Karpas-422 (cell line): Measurements from ENCODE around the gene VTN. TPM values are rescaled to one million over a fixed set of nuclear protein-coding genes. Genes with fewer than 3 reads are reported as not detected.

Experiments
- DNase-seq: peaks from one replicate; pipeline ENCODE4 v3.0.0-alpha.2; 2015
- H2AFZ ChIP-seq: fragments of 200-600 bp; sonication (generic); 2 replicates; pipeline ENCODE4 v1.6.1; 2014; ENCODE audit warnings: antibody characterized with exemption, low read length, mixed read lengths
- H3K27ac ChIP-seq: fragments of 200-600 bp; sonication (generic); 2 replicates; pipeline ENCODE4 v1.5.1; 2014; ENCODE audit warnings: mild to moderate bottlenecking, low read length, moderate library complexity
- H3K27me3 ChIP-seq: fragments of 200-600 bp; sonication (generic); 2 replicates; pipeline ENCODE4 v1.6.1; 2014; ENCODE audit warnings: low read length, mixed read lengths
- H3K36me3 ChIP-seq: fragments of 200-600 bp; sonication (generic); 2 replicates; pipeline ENCODE4 v1.6.1; 2014; ENCODE audit warnings: low read length, mixed read lengths; ENCODE audit not compliant: insufficient read depth
- H3K4me1 ChIP-seq: fragments of 200-600 bp; sonication (generic); 2 replicates; pipeline ENCODE4 v1.6.1; 2014; ENCODE audit warnings: mild to moderate bottlenecking, low read length, mixed read lengths
- H3K4me2 ChIP-seq: fragments of 200-600 bp; sonication (generic); 2 replicates; pipeline ENCODE4 v1.6.1; 2014; ENCODE audit warnings: low read length, low read depth, mild to moderate bottlenecking; ENCODE audit not compliant: poor library complexity, severe bottlenecking
- H3K4me3 ChIP-seq: fragments of 200-600 bp; sonication (generic); 2 replicates; pipeline ENCODE4 v1.5.1; 2014; ENCODE audit warnings: mild to moderate bottlenecking, antibody characterized with exemption, low read length, mixed read lengths
- H3K79me2 ChIP-seq: fragments of 200-600 bp; sonication (generic); 2 replicates; pipeline ENCODE4 v1.6.1; 2014; ENCODE audit warnings: mild to moderate bottlenecking, low read length, mixed read lengths
- H3K9ac ChIP-seq: fragments of 200-600 bp; sonication (generic); 2 replicates; pipeline ENCODE4 v1.6.0; 2014; ENCODE audit warnings: low read length
- H3K9me2 ChIP-seq: fragments of 200-600 bp; sonication (generic), shearing (Covaris generic); replicated peaks from 2 replicates; pipeline ENCODE4 v1.6.0; 2014; ENCODE audit warnings: mild to moderate bottlenecking, low read length, moderate library complexity; ENCODE audit not compliant: insufficient read depth
- H3K9me3 ChIP-seq: fragments of 300-700, 200-600 bp; sonication (generic); 2 replicates; pipeline ENCODE4 v1.6.1; 2014; ENCODE audit warnings: low read length, mixed read lengths
- H4K20me1 ChIP-seq: fragments of 200-600 bp; sonication (generic); 2 replicates; pipeline ENCODE4 v1.6.1; 2014; ENCODE audit warnings: mild to moderate bottlenecking, antibody characterized with exemption, low read length, low read depth; ENCODE audit not compliant: insufficient read depth
- total RNA-seq: library from RNA; depleted of rRNA; stranded (reverse); fragments of >200 nt; shearing (Covaris generic); gene quantifications from 2 replicates; pipeline ENCODE4 v1.2.3, GENCODE V29; 2014; ENCODE audit warnings: low replicate concordance

The VTN gene
- total RNA-seq, 1 experiment from 2014 or later: 4.2 TPM

DNA sequence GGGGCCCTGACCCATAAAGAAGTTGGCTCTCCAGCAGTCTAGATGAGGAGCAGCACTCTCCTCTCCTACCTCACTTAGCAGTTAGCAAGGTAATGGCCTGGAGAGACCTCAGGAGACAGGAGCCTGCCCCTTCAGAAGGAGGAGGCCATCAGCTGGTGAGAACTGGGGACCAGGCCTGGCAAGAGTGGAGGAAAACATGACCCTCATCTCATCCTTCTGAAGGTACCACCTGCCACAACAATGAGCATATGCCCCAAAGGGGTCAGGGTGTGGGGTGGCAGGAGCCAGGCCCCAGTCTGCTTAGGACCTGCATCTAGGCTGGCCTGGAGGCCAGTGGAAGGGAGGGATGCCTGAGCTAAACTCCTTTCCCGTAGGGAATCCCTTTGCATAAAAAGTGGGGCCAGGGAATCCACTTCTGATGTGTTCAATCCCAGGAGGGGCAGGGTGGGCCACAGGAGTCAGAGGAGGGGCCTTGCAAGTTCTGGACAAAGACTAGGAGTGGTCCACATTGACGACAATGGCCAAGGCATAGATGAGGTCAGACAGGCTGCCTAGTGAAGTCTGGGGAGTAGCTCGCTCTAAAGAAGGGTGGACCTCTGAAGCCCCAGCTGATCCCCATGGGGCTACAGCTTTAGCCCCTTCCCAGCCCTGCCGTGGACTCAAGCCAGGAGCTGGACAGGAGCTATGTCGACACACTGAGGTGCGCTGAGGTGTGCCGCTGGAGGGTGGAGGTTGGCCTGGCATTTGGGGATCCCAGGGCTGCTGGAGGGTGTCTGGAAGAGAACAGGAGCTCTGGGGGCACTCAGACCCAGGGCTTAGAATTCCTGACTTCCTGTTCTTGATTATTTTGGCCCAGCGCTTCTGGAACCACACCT lies 6.1 kb downstream of the VTN start:
- H3K79me2 ChIP-seq: peaks cover 5% of the 10 kb centered on the region
- H3K9ac ChIP-seq: no peak overlapping the region
- no peak for DNase-seq
- no peaks in the 10 kb centered on the region for H4K20me1 ChIP-seq
- peaks cover 21% of the 10 kb centered on the region for H3K36me3 ChIP-seq
- H3K27me3 ChIP-seq: no peaks in the 10 kb centered on the region
- H3K4me1 ChIP-seq: peaks cover 1% of the 10 kb centered on the region
- H3K4me2 ChIP-seq: no peak overlapping the region
- H2AFZ ChIP-seq: no peak overlapping the region
- no peaks in the 10 kb centered on the region for H3K9me2 ChIP-seq
- H3K9me3 ChIP-seq: no peaks in the 10 kb centered on the region
- H3K4me3 ChIP-seq: no peak overlapping the region
- H3K27ac ChIP-seq: no peak overlapping the region

DNA sequence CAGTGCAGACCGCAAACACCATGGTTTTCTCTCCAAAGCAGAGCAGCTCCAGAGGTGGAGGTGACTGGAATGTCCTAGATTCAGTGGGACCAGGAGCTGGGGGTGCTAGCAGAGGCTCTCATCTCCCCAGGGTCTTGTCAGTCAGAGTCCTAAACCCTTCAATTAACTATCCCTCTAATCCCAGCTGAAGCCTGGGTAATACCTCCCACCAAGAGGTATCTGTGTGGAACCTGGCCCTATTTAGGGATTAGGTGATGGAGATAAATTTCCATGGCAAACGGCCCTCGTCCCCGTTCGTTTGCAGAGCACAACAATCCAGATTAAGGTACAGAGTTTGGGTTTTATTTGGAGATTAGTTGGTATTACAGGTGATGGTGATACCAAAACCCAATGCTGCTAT lies 6.9 kb downstream of the VTN start:
- H3K36me3 ChIP-seq: peaks cover 21% of the 10 kb centered on the region
- H2AFZ ChIP-seq: no peak overlapping the region
- DNase-seq: no peak
- H3K9me2 ChIP-seq: no peaks in the 10 kb centered on the region
- no peaks in the 10 kb centered on the region for H4K20me1 ChIP-seq
- H3K9ac ChIP-seq: no peak overlapping the region
- peaks cover 9% of the 10 kb centered on the region for H3K4me1 ChIP-seq
- peaks cover 14% of the 10 kb centered on the region for H3K79me2 ChIP-seq
- no peaks in the 10 kb centered on the region for H3K27me3 ChIP-seq
- H3K4me2 ChIP-seq: no peak overlapping the region
- no peak overlapping the region for H3K27ac ChIP-seq
- no peaks in the 10 kb centered on the region for H3K9me3 ChIP-seq
- no peak overlapping the region for H3K4me3 ChIP-seq

DNA sequence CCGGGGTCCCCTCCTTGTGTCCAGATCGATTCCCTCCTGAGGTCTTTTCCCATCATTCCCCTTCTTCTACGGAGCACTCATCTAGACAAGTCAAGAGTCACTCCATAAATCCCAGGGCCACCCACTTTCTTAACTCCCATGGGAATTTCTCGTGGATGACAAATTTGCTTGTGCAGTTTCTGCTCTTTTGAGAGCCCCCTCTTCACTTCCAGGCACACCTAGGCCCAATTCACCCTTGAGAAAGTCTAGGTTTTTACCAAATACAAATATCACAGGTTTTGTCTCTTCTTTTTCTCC lies 12.3 kb downstream of the VTN start:
- peaks cover 41% of the 10 kb centered on the region; the same call in 1 of the 2 replicates for H3K36me3 ChIP-seq
- DNase-seq: peak; percentile 71

DNA sequence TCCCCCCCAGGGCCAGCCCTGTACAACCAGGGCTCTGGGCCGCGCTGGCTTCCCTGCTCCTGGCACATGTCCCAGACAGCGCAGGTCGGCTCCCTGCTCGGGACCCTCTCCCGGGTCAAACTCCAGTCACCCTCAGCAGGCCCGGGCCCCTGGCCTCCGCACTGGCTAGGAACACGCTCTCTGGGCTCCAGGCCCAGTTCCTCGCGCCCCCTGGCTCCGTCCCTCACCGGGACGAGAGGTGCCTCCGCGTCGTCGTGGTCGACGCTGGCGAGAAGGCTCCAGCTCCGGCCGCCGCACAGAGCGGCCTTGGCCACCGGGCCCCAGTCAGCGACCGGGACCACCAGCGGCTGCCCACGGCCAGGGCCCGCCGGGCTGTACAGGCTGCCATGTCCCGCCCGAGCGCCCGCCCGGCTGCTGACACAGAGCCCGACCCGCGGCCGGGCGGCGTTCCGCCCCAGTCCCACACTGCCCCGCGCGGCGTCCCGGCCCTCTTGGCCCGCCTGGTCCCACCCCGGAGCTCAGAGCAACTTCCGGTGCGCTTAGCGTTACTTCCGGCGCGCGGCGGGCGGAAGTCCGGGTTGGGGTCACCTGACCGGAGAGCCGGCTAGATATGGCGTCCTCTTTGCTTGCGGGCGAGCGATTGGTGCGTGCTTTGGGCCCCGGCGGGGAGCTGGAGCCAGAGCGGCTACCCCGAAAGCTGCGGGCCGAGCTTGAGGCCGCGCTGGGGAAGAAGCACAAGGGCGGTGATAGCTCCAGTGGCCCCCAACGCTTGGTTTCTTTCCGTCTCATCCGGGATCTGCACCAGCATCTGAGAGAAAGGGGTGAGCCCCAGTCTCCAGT lies 12.8 kb downstream of the VTN start, which contains the start of gene POLDIP2:
TSS of gene POLDIP2 (minus strand) at position 467 of the 840 bp plus-strand sequence. CDS start at position 388, 79 bp downstream.
- Histone ChIP-seq H3K27me3 (no peaks in the 10 kb centered on the region), H3K36me3 (peaks cover 42% of the 10 kb centered on the region; the same call in 1 of the 2 replicates), H2AFZ (0 out of 2 replicates have a peak within 1 kb of the TSS, but pooled peaks have one; percentile 57), H3K4me1 (peaks cover 27% of the 10 kb centered on the region), H3K79me2 (peaks cover 46% of the 10 kb centered on the region), H3K4me2 (peak within 1 kb of the TSS; percentile 92), H3K9ac (peak within 1 kb of the TSS; percentile 87), H3K9me3 (no peaks in the 10 kb centered on the region), H3K4me3 (peak within 1 kb of the TSS; percentile 89), H3K27ac (peak within 1 kb of the TSS; percentile 6; the same call in 1 of the 2 replicates), H3K9me2 (no peaks in the 10 kb centered on the region), H4K20me1 (no peaks in the 10 kb centered on the region; the same call in 1 of the 2 replicates)
- DNase-seq: peak; percentile 98

More for the DNA sequence above, 12.3 kb downstream of the VTN start:
- H2AFZ ChIP-seq: no peak overlapping the region
- H3K27me3 ChIP-seq: no peaks in the 10 kb centered on the region
- H3K79me2 ChIP-seq: peaks cover 46% of the 10 kb centered on the region
- no peaks in the 10 kb centered on the region for H3K9me2 ChIP-seq
- peak overlapping the region; percentile 92 for H3K4me2 ChIP-seq
- H3K9ac ChIP-seq: peak overlapping the region; percentile 87
- no peaks in the 10 kb centered on the region; the same call in 1 of the 2 replicates for H4K20me1 ChIP-seq
- H3K4me3 ChIP-seq: peak overlapping the region; percentile 89
- no peaks in the 10 kb centered on the region for H3K9me3 ChIP-seq
- peaks cover 27% of the 10 kb centered on the region for H3K4me1 ChIP-seq
- no peak overlapping the region for H3K27ac ChIP-seq

DNA sequence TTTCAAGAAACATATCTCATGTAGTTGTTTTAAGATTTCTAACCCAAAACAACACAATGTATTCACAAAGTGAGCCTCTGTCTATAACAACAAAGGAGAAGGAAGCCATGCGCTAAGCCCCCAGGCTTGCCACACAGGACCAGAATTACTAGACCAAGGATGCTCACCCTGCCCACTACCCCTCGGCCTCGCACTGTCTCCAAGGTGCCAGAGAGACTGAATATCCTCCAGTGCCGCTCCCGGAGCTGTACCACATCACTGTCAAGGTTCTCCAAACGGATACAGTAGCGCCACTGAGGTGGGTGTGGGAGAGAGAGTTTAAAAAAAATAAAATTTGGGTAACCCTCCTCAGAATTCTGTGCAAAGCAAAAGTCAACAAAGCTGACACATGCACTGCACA lies 19.8 kb downstream of the VTN start:
- Histone ChIP-seq H3K36me3 (peaks cover 41% of the 10 kb centered on the region; the same call in 1 of the 2 replicates), H3K4me1 (peaks cover 2% of the 10 kb centered on the region; the same call in 1 of the 2 replicates), H3K27me3 (no peaks in the 10 kb centered on the region), H3K4me2 (no peak overlapping the region), H3K9ac (no peak overlapping the region), H3K79me2 (peaks cover 7% of the 10 kb centered on the region), H3K9me2 (no peaks in the 10 kb centered on the region), H3K27ac (no peak overlapping the region), H3K4me3 (no peak overlapping the region), H3K9me3 (no peaks in the 10 kb centered on the region), H2AFZ (no peak overlapping the region), H4K20me1 (no peaks in the 10 kb centered on the region)
- DNase-seq: no peak

DNA sequence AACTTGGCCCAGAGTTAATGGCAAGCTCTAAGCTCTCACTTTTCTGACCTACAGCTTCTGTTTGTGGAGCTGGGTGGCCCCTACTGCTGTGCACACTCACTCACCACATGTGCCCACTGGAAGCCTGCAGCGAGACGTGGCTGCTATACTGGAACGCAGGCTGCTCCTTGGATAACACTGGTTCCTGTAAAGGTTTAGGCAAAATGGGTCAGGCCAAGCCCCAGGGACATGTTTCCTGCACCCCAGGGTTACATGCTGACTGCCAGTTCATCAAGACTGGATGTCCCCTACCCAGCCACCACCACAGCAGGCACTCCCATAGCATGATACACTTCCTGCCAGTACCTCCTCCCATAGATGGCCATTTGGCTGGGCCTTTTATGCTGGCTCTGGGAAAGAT lies 21.1 kb downstream of the VTN start:
- H3K27me3 ChIP-seq: no peaks in the 10 kb centered on the region
- H3K4me3 ChIP-seq: no peak overlapping the region
- H3K9me2 ChIP-seq: no peaks in the 10 kb centered on the region
- no peaks in the 10 kb centered on the region for H3K4me1 ChIP-seq
- H3K79me2 ChIP-seq: no peaks in the 10 kb centered on the region
- H3K9ac ChIP-seq: no peak overlapping the region
- H3K9me3 ChIP-seq: no peaks in the 10 kb centered on the region
- H4K20me1 ChIP-seq: no peaks in the 10 kb centered on the region
- no peak overlapping the region for H3K27ac ChIP-seq
- H3K4me2 ChIP-seq: no peak overlapping the region
- no peak overlapping the region for H2AFZ ChIP-seq
- peaks cover 30% of the 10 kb centered on the region; the same call in 1 of the 2 replicates for H3K36me3 ChIP-seq
- DNase-seq: no peak

DNA sequence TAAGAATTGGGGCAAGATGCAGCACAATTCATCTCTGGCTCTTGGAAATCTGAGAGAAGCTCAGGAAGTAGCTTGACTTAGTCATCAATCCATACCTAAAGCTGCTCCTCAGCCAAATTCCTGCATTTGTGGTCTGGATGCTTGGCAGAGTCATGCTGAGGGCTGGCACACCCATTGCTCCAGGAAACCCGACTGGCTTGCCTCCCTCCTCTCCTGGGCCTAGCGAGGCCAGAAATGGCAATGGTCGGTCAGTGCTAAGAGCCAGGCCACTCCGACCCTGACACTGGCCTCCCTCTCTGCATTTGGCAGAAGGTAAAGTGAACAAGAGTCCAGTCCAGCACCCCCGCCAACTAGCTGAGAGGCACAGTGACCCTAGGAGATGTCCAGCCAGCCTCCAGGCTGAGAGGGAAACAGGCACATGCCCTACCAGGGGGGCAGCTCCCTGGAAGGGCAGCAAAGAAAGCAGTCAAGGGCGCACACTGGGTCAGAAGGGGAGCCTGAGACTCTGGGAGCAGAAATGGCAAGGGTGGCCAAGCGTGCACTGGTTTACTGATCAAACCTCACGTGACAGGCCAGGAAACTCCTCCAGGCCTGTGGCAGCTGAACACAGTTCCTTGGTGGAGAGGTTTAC lies 22.7 kb downstream of the VTN start:
- peaks cover 3% of the 10 kb centered on the region; the same call in 1 of the 2 replicates for H3K4me1 ChIP-seq
- no peak for DNase-seq
- no peak overlapping the region for H3K27ac ChIP-seq
- no peaks in the 10 kb centered on the region for H3K9me2 ChIP-seq
- H3K27me3 ChIP-seq: no peaks in the 10 kb centered on the region
- H3K4me2 ChIP-seq: no peak overlapping the region
- H3K4me3 ChIP-seq: no peak overlapping the region
- H4K20me1 ChIP-seq: no peaks in the 10 kb centered on the region
- no peak overlapping the region for H3K9ac ChIP-seq
- peaks cover 20% of the 10 kb centered on the region; the same call in 1 of the 2 replicates for H3K36me3 ChIP-seq
- H2AFZ ChIP-seq: no peak overlapping the region
- H3K79me2 ChIP-seq: no peaks in the 10 kb centered on the region
- H3K9me3 ChIP-seq: no peaks in the 10 kb centered on the region
